CMK (cell line): ENCODE results near the gene CDC42BPA.
"Not testable (repeated sequence)": the region's sequence is repeated elsewhere in the genome, so short reads cannot be mapped to it uniquely, and the experiment has no call there.

Source experiments
- DNase-seq: peaks from one replicate; pipeline ENCODE4 v3.0.0-alpha.2; 2010; ENCODE audit warnings: low read depth

CDC42BPA gene

GRCh38 chr1:227059076-227059475 is 259.2 kb downstream of the CDC42BPA start:
- DNase-seq, result no peak

- DNase-seq, result no peak
Measured at GRCh38 chr1:227058321-227058751, 260.0 kb downstream of the CDC42BPA start.

DNA sequence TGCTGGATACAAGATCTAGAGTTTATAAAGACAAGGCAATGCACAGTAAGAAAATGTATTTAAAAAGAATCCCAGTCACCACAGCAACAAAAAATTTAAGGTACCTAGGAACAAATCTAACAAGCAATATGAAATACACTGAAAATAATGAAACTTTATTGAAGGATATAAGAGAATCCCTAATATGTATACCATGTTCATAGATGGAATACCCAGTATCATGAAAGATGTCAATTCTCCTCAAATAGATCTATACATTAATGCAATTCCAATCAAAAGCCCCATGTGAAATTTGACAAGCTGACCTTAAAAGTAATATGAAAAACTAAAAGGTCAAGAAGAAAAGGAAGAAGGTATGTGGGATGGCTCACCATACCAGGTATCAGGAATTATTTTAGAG is 269.0 kb downstream of the CDC42BPA start:
- DNase-seq, result no peak

- no peak for DNase-seq
Measured at GRCh38 chr1:227043755-227044154, 274.5 kb downstream of the CDC42BPA start.

DNA sequence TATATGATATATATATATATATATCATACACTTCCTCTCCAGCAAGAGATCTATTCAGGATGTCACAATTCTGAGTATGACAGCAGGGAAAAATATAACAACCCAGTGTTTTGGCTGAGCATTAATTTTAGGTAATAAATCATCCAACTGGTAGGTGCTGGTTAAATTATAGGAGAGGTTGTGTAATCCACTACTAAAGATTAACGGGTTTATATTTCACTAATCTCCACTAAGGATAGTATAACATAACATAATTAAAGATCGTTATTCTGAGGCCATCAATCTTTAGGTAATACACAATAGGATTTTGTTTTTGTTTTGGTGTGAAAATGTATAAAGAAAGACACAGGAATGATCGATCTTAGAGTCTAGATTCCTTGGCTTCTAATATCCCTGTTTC is 276.0 kb downstream of the CDC42BPA start:
- DNase-seq, result no peak

- no peak for DNase-seq
Measured at GRCh38 chr1:227038401-227038800, 279.9 kb downstream of the CDC42BPA start.

DNA sequence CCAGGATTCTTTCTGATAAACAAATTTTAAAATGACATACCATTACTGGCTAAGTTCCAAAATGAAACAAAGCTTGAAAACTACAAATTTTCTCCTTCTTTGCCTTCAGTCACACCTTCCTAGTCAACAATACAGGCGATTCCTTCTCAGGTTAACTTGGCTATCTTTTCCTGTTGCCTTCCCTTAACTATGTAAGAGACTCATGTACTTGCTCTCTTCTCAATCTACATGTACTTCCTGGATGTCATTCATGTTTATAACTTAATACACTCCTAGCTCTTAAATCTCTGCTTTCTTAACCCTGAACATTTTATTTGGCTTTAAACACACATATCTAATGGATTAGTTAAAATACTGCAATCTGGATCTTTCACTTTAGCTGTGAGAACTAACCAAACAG is 281.2 kb downstream of the CDC42BPA start:
- DNase-seq, result no peak

DNA sequence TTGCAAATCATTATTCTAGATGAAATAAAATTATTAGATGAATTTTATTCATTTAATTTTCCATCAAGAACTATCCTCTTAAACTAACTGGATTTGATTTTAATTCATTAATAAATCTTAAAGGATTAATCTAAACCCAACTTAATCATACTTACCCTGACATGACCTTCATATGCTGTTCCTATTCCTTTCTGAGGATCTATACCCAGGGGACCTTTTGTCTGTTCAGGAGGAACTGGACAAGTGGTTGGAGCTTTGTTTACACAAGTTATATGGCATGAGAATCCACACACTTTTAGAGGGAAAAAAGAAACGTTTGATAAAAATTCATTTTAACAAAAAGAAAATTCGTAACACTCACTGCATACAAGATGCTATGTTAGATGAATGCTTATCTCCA is 283.0 kb downstream of the CDC42BPA start:
- no peak for DNase-seq

DNA sequence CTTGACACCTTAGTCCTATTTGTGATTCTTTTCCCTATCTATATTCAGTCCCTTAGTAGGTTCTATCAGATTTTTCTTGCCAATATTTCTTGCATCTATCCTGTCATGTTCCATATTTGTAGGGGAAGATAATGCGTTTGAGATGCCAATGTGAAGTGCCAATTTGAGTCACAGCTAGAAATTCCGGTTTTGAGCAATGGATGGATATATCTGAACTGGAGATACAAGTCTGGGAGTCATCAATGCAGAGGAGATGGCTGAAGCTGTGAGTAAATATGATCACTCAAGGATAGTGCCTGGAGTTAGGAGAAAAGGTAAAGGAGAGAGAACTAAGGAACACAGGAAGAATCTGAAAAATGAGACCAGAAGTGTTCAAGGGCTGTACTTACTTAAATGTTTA is 284.4 kb downstream of the CDC42BPA start:
- DNase-seq, result no peak

DNA sequence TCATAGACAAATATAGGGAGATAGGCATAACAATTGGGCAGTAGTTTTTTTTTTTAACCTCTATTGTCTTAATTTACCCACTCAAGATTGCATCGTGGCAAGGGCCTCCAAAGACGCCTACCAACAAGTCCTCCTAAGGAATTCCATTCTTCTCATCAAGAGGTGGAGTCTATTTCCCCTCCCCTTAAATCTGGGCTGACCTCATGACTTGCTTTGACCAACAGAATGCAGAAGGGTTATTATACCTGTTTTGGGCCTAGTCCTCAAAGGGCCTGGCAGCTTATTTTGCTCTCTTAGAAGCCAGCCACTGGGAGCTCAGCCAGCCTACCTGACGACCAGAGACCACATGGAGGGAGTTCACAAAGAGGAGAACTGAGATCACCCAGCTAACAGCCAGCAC is 285.9 kb downstream of the CDC42BPA start:
- no peak for DNase-seq

DNA sequence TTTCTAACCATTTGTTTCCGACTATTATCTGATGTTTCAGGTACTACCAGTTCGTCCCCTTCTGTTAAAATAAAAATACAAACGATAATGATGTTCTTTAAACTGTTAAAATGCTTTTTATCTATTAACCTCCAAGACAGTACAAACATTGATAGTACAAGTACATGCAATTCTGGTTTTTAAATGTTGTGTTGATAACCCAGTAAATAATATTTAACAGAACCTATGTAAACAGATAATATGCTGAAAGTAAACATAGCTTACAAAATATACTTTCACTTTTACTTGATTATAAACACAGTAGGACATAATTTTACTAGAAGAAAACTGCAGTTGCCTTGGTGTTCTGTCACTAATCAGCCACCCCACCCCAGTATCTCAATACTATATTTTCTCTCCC is 301.3 kb downstream of the CDC42BPA start:
- no peak for DNase-seq

DNA sequence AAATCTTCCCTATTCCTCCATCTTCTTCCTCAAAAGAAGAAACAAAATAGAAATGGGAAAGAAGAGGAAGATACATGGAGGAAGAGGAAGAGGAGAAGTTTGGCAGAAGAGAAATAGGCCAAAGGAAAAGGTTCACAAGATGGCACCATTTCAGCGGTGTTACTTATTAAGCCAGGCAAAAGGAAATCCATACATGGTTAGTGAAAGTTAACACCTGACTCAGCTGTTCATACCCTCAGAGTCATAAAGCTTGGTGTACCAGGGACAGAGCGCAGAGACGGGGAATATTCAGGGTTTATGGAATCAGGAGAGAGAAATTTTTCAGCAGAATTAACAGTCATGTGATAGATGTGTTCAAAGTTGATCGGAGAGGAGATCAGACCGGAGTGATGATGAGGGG is 307.6 kb downstream of the CDC42BPA start:
- no peak for DNase-seq

- DNase-seq, result no peak
Measured at GRCh38 chr1:227009937-227010336, 308.4 kb downstream of the CDC42BPA start.

DNA sequence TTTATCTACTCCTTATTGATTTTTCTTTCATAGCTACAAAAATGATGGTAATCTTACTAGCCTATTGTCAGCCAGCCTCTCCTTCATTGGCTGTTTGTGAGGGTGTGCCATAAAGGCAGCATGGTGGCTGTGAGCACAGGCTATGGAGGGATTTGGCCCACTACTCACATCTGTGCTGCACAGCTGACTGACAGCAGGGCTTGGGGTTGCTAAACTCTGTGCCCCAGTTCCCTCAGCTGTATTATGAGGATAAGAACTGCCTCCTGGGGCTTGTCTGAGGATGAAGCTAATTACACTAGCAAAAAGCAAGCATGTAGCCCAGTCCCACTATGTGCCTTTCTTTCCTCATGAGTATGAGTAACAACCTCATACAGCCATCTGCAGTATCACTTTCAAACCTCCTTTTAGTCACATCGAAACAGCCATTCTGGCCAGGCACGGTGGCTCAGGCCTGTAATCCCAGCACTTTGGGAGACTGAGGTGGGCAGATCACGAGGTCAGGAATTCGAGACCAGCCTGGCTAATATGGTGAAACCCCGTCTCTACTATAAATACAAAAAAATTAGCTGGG is 312.0 kb downstream of the CDC42BPA start:
- DNase-seq, result no peak

DNA sequence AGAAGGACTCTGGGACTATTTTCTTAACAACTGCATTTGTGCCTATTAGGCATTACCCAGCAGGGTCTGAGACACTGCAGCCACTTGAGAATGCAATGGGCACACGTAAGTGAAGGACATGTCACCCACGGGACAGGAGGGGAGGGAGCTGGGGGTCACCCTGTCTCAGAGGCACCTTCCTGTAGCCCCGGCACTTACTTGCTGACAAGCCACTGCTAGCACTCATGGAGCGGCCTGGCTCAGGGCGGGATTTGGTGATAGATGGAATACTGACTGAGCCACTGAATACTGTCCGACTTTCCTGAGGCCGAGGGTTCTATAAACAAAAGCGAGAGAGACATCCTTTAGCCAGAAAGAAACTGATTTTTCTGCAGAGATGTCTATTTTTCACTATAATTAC is 313.5 kb downstream of the CDC42BPA start:
- DNase-seq, result no peak

DNA sequence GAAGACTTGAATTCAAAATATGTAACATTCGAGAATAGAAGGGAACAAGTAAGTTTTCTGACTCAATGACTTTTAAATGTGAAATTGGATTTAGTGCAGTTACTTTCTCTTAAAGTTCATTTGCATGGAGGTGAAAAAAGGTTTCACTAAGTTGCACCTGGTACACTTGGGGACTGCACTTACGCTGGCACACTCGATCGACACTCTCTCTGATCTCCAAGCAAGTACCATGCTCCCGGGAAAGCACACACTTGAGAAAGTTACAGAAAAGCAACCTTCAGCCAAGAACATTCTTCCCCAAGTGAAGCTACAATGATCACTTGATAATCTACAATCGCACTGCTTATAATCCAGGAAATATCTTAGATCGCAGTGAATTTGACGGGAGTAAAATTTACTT is 315.1 kb downstream of the CDC42BPA start:
- DNase-seq, result no peak

GRCh38 chr1:227002531-227003049 is 315.7 kb downstream of the CDC42BPA start:
- DNase-seq, result no peak

DNA sequence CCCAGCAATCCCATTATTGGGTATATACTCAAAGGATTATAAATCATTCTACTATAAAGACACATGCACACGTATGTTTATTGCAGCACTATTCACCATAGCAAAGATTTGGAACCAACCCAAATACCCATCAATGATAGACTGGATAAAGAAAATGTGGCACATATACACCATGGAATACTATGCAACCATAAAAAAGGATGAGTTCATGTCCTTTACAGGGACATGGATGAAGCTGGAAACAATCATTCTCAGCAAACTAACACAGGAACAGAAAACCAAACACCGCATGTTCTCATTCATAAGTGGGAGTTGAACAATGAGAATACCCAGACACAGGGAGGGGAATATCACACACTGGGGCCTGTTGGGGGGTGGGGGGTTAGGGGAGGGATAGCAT is 318.7 kb downstream of the CDC42BPA start:
- DNase-seq, result not testable (repeated sequence)

- no peak for DNase-seq
Measured at GRCh38 chr1:226995365-226996332, 322.6 kb downstream of the CDC42BPA start.

- no peak for DNase-seq
Measured at GRCh38 chr1:226994586-226995364, 323.5 kb downstream of the CDC42BPA start.

GRCh38 chr1:226993814-226994585 is 324.3 kb downstream of the CDC42BPA start:
- no peak for DNase-seq

- no peak for DNase-seq
Measured at GRCh38 chr1:226991920-226992319, 326.4 kb downstream of the CDC42BPA start.
